ENCODE results near the gene CR1. TPM values are rescaled to one million over a fixed set of nuclear protein-coding genes. Genes with fewer than 3 reads are reported as not detected.

Gene CR1
- total RNA-seq, 1 experiment from 2014 or later, result not detected

DNA sequence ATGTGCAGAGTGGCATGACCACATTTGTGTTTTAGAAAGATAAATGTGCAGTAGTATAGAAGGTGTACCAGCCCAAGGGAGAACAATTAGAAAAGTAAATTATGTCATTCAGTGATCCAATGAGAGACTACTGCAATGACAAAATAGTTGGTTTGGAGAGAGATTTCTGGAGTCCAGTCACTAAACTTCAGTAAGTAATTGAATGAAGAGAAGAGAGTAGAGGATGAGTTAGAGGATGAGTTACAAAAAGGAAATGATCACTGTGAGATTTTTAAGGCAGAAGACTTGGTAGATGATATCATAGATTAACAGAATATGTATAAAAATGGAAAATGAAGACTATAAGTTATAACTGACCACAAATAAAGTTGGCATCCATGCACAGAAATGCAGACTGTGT, 33.4 kb upstream of the CR1 start:
- ChIA-PET CTCF (no interaction called here), POLR2A (no interaction called here)
- Histone ChIP-seq H3K9me3 (ENCODE audit: control insufficient read depth, insufficient read depth, low read depth, low read length) (no peaks in the 10 kb centered on the region), H3K4me1 (ENCODE audit: control insufficient read depth, insufficient read depth, low read length) (no peaks in the 10 kb centered on the region), H3K36me3 (ENCODE audit: control insufficient read depth, insufficient read depth, low read length) (no peaks in the 10 kb centered on the region), H3K27ac (ENCODE audit: low read length) (no peak overlapping the region), H3K27me3 (ENCODE audit: control insufficient read depth, insufficient read depth, low read length) (peaks cover 21% of the 10 kb centered on the region), H3K4me3 (ENCODE audit: low read depth in 2 of 2, low read length in 2 of 2) (no peak overlapping the region)
- BruUV-seq (replicated peaks), result no TSS peak
- TF ChIP-seq, protein P1, sequence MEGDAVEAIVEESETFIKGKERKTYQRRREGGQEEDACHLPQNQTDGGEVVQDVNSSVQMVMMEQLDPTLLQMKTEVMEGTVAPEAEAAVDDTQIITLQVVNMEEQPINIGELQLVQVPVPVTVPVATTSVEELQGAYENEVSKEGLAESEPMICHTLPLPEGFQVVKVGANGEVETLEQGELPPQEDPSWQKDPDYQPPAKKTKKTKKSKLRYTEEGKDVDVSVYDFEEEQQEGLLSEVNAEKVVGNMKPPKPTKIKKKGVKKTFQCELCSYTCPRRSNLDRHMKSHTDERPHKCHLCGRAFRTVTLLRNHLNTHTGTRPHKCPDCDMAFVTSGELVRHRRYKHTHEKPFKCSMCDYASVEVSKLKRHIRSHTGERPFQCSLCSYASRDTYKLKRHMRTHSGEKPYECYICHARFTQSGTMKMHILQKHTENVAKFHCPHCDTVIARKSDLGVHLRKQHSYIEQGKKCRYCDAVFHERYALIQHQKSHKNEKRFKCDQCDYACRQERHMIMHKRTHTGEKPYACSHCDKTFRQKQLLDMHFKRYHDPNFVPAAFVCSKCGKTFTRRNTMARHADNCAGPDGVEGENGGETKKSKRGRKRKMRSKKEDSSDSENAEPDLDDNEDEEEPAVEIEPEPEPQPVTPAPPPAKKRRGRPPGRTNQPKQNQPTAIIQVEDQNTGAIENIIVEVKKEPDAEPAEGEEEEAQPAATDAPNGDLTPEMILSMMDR (IDR thresholded peaks at IDR 0.05), result no peak
- TF ChIP-seq, protein P2, sequence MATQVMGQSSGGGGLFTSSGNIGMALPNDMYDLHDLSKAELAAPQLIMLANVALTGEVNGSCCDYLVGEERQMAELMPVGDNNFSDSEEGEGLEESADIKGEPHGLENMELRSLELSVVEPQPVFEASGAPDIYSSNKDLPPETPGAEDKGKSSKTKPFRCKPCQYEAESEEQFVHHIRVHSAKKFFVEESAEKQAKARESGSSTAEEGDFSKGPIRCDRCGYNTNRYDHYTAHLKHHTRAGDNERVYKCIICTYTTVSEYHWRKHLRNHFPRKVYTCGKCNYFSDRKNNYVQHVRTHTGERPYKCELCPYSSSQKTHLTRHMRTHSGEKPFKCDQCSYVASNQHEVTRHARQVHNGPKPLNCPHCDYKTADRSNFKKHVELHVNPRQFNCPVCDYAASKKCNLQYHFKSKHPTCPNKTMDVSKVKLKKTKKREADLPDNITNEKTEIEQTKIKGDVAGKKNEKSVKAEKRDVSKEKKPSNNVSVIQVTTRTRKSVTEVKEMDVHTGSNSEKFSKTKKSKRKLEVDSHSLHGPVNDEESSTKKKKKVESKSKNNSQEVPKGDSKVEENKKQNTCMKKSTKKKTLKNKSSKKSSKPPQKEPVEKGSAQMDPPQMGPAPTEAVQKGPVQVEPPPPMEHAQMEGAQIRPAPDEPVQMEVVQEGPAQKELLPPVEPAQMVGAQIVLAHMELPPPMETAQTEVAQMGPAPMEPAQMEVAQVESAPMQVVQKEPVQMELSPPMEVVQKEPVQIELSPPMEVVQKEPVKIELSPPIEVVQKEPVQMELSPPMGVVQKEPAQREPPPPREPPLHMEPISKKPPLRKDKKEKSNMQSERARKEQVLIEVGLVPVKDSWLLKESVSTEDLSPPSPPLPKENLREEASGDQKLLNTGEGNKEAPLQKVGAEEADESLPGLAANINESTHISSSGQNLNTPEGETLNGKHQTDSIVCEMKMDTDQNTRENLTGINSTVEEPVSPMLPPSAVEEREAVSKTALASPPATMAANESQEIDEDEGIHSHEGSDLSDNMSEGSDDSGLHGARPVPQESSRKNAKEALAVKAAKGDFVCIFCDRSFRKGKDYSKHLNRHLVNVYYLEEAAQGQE (IDR thresholded peaks at IDR 0.05; ENCODE audit: insufficient read depth in 1 of 2, low read depth in 2 of 2, low read length in 1 of 2), result no peak
- TF ChIP-seq TCF7L2 (IDR thresholded peaks at IDR 0.05; ENCODE audit: low read depth, low read length), result no peak
- no peak for TF ChIP-seq SIN3A (IDR thresholded peaks at IDR 0.05; ENCODE audit: borderline replicate concordance, insufficient read depth, low read depth, low read length)
- TF ChIP-seq POLR2AphosphoS5 (IDR thresholded peaks at IDR 0.05; ENCODE audit: low read depth, low read length), result no peak
- intact Hi-C loops (cut with micrococcal nuclease; ENCODE audit: unreplicated experiment) (no loop called here), in situ Hi-C loops (cut with HindIII; ENCODE audit: low pct_unique_long_range_greater_than_20kb, low sequenced_read_pairs) (no loop called here)
- ATAC-seq (no peak), DNase-seq (ENCODE audit: low read depth, low spot score) (no peak)

DNA sequence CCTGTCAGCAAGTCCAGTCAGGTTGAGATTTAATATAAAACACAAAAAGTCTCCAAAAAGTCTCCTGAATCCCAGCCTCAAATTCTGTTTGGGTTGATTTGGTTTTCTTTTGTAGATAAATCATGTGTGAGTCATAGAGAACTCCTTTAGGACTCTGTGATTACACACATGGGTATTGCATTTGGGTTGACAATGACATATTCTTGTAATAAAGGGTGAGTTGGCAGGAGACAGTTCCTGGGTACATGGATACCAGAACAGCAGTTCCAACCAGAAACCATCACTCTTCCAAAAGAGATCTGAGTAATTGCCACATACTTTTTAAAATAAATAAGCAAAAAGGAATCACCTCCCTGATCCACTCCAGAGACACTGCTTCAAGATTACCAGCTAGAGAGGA, 32.9 kb upstream of the CR1 start:
- DNase-seq (ENCODE audit: low read depth, low spot score), result no peak
- Histone ChIP-seq H3K27me3 (ENCODE audit: control insufficient read depth, insufficient read depth, low read length) (peaks cover 24% of the 10 kb centered on the region), H3K4me3 (ENCODE audit: low read depth in 2 of 2, low read length in 2 of 2) (no peak overlapping the region), H3K4me1 (ENCODE audit: control insufficient read depth, insufficient read depth, low read length) (no peaks in the 10 kb centered on the region), H3K9me3 (ENCODE audit: control insufficient read depth, insufficient read depth, low read depth, low read length) (no peaks in the 10 kb centered on the region), H3K27ac (ENCODE audit: low read length) (no peak overlapping the region), H3K36me3 (ENCODE audit: control insufficient read depth, insufficient read depth, low read length) (no peaks in the 10 kb centered on the region)
- intact Hi-C loops (cut with micrococcal nuclease; ENCODE audit: unreplicated experiment) (no loop called here), in situ Hi-C loops (cut with HindIII; ENCODE audit: low pct_unique_long_range_greater_than_20kb, low sequenced_read_pairs) (no loop called here)
- BruUV-seq (replicated peaks), result no TSS peak
- POLR2A ChIA-PET, result no interaction called here
- CTCF ChIA-PET, result no interaction called here
- TF ChIP-seq TCF7L2 (IDR thresholded peaks at IDR 0.05; ENCODE audit: low read depth, low read length), result no peak
- TF ChIP-seq SIN3A (IDR thresholded peaks at IDR 0.05; ENCODE audit: borderline replicate concordance, insufficient read depth, low read depth, low read length), result no peak
- no peak for TF ChIP-seq POLR2AphosphoS5 (IDR thresholded peaks at IDR 0.05; ENCODE audit: low read depth, low read length)
- TF ChIP-seq, protein P1 (IDR thresholded peaks at IDR 0.05), result no peak
- TF ChIP-seq, protein P2 (IDR thresholded peaks at IDR 0.05; ENCODE audit: insufficient read depth in 1 of 2, low read depth in 2 of 2, low read length in 1 of 2), result no peak
- no peak for ATAC-seq
